Karpas-422 (cell line): ENCODE measurements around the gene KCNAB3. TPM values are rescaled to one million over a fixed set of nuclear protein-coding genes. Genes with fewer than 3 reads are reported as not detected.

ENCODE experiments used
- DNase-seq: peaks from one replicate; pipeline ENCODE4 v3.0.0-alpha.2; 2015
- H2AFZ ChIP-seq: fragments of 200-600 bp; sonication (generic); 2 replicates; pipeline ENCODE4 v1.6.1; 2014; ENCODE audit warnings: antibody characterized with exemption, low read length, mixed read lengths
- H3K27ac ChIP-seq: fragments of 200-600 bp; sonication (generic); 2 replicates; pipeline ENCODE4 v1.5.1; 2014; ENCODE audit warnings: mild to moderate bottlenecking, low read length, moderate library complexity
- H3K27me3 ChIP-seq: fragments of 200-600 bp; sonication (generic); 2 replicates; pipeline ENCODE4 v1.6.1; 2014; ENCODE audit warnings: low read length, mixed read lengths
- H3K36me3 ChIP-seq: fragments of 200-600 bp; sonication (generic); 2 replicates; pipeline ENCODE4 v1.6.1; 2014; ENCODE audit warnings: low read length, mixed read lengths; ENCODE audit not compliant: insufficient read depth
- H3K4me1 ChIP-seq: fragments of 200-600 bp; sonication (generic); 2 replicates; pipeline ENCODE4 v1.6.1; 2014; ENCODE audit warnings: mild to moderate bottlenecking, low read length, mixed read lengths
- H3K4me2 ChIP-seq: fragments of 200-600 bp; sonication (generic); 2 replicates; pipeline ENCODE4 v1.6.1; 2014; ENCODE audit warnings: low read length, low read depth, mild to moderate bottlenecking; ENCODE audit not compliant: poor library complexity, severe bottlenecking
- H3K4me3 ChIP-seq: fragments of 200-600 bp; sonication (generic); 2 replicates; pipeline ENCODE4 v1.5.1; 2014; ENCODE audit warnings: mild to moderate bottlenecking, antibody characterized with exemption, low read length, mixed read lengths
- H3K79me2 ChIP-seq: fragments of 200-600 bp; sonication (generic); 2 replicates; pipeline ENCODE4 v1.6.1; 2014; ENCODE audit warnings: mild to moderate bottlenecking, low read length, mixed read lengths
- H3K9ac ChIP-seq: fragments of 200-600 bp; sonication (generic); 2 replicates; pipeline ENCODE4 v1.6.0; 2014; ENCODE audit warnings: low read length
- H3K9me2 ChIP-seq: fragments of 200-600 bp; sonication (generic), shearing (Covaris generic); replicated peaks from 2 replicates; pipeline ENCODE4 v1.6.0; 2014; ENCODE audit warnings: mild to moderate bottlenecking, low read length, moderate library complexity; ENCODE audit not compliant: insufficient read depth
- H3K9me3 ChIP-seq: fragments of 300-700, 200-600 bp; sonication (generic); 2 replicates; pipeline ENCODE4 v1.6.1; 2014; ENCODE audit warnings: low read length, mixed read lengths
- H4K20me1 ChIP-seq: fragments of 200-600 bp; sonication (generic); 2 replicates; pipeline ENCODE4 v1.6.1; 2014; ENCODE audit warnings: mild to moderate bottlenecking, antibody characterized with exemption, low read length, low read depth; ENCODE audit not compliant: insufficient read depth
- total RNA-seq: library from RNA; depleted of rRNA; stranded (reverse); fragments of >200 nt; shearing (Covaris generic); gene quantifications from 2 replicates; pipeline ENCODE4 v1.2.3, GENCODE V29; 2014; ENCODE audit warnings: low replicate concordance

The KCNAB3 gene
- total RNA-seq, 1 experiment from 2014 or later: 10.0 TPM

GRCh38 chr17:7883781-7884386 lies 45.8 kb downstream of the KCNAB3 start:
- Histone ChIP-seq H3K4me2 (peak overlapping the region; percentile 88), H3K27me3 (no peaks in the 10 kb centered on the region), H2AFZ (0 out of 2 replicates have a peak overlapping the region, but pooled peaks have one; percentile 31), H3K4me3 (peak overlapping the region; percentile 61), H3K27ac (peak overlapping the region; percentile 99), H3K9me3 (no peaks in the 10 kb centered on the region), H3K79me2 (peaks cover 44% of the 10 kb centered on the region), H3K9me2 (no peaks in the 10 kb centered on the region), H3K4me1 (peaks cover 76% of the 10 kb centered on the region), H3K9ac (peak overlapping the region; percentile 84), H3K36me3 (peaks cover 7% of the 10 kb centered on the region; the same call in 1 of the 2 replicates), H4K20me1 (peaks cover 23% of the 10 kb centered on the region; the same call in 1 of the 2 replicates)
- peak; percentile 91 for DNase-seq

GRCh38 chr17:7882629-7883028 lies 47.0 kb downstream of the KCNAB3 start:
- Histone ChIP-seq H3K9me3 (no peaks in the 10 kb centered on the region), H3K4me3 (peak overlapping the region; percentile 61), H4K20me1 (peaks cover 11% of the 10 kb centered on the region; the same call in 1 of the 2 replicates), H3K9me2 (no peaks in the 10 kb centered on the region), H3K36me3 (peaks cover 3% of the 10 kb centered on the region; the same call in 1 of the 2 replicates), H3K79me2 (peaks cover 32% of the 10 kb centered on the region), H3K27me3 (no peaks in the 10 kb centered on the region), H3K4me2 (peak overlapping the region; percentile 88), H2AFZ (no peak overlapping the region), H3K27ac (peak overlapping the region; percentile 99), H3K4me1 (peaks cover 67% of the 10 kb centered on the region), H3K9ac (peak overlapping the region; percentile 84)
- peak; percentile 59 for DNase-seq

GRCh38 chr17:7882068-7882467 lies 47.6 kb downstream of the KCNAB3 start:
- H3K4me2 ChIP-seq: peak overlapping the region; percentile 88

GRCh38 chr17:7881276-7882054 lies 48.2 kb downstream of the KCNAB3 start:
- Histone ChIP-seq H3K27me3 (no peaks in the 10 kb centered on the region), H3K36me3 (peaks cover 6% of the 10 kb centered on the region; the same call in 1 of the 2 replicates), H3K79me2 (peaks cover 23% of the 10 kb centered on the region), H3K27ac (peak overlapping the region; percentile 99), H3K9me3 (no peaks in the 10 kb centered on the region), H2AFZ (no peak overlapping the region), H3K4me1 (peaks cover 65% of the 10 kb centered on the region), H3K9ac (peak overlapping the region; percentile 84), H3K4me3 (peak overlapping the region; percentile 61), H3K9me2 (no peaks in the 10 kb centered on the region), H3K4me2 (peak overlapping the region; percentile 88), H4K20me1 (peaks cover 4% of the 10 kb centered on the region; the same call in 1 of the 2 replicates)
- no peak for DNase-seq

More at GRCh38 chr17:7882068-7882467, 47.6 kb downstream of the KCNAB3 start:
- Histone ChIP-seq H3K27me3 (no peaks in the 10 kb centered on the region), H2AFZ (no peak overlapping the region), H3K36me3 (peaks cover 6% of the 10 kb centered on the region; the same call in 1 of the 2 replicates), H3K4me1 (peaks cover 65% of the 10 kb centered on the region), H3K9ac (peak overlapping the region; percentile 84), H3K27ac (peak overlapping the region; percentile 99), H4K20me1 (peaks cover 10% of the 10 kb centered on the region; the same call in 1 of the 2 replicates), H3K4me3 (peak overlapping the region; percentile 61), H3K79me2 (peaks cover 29% of the 10 kb centered on the region), H3K9me2 (no peaks in the 10 kb centered on the region), H3K9me3 (no peaks in the 10 kb centered on the region)
- DNase-seq: peak; percentile 93

- peak overlapping the region; percentile 61 for H3K4me3 ChIP-seq
- H3K27me3 ChIP-seq: no peaks in the 10 kb centered on the region
- H3K79me2 ChIP-seq: peaks cover 11% of the 10 kb centered on the region
Measured at GRCh38 chr17:7880076-7880868, 49.4 kb downstream of the KCNAB3 start.

GRCh38 chr17:7878234-7878633 lies 51.4 kb downstream of the KCNAB3 start:
- Histone ChIP-seq H3K36me3 (peaks cover 11% of the 10 kb centered on the region; the same call in 1 of the 2 replicates), H2AFZ (no peak overlapping the region), H3K4me2 (no peak overlapping the region), H3K79me2 (peaks cover 10% of the 10 kb centered on the region), H3K9ac (no peak overlapping the region), H3K27me3 (no peaks in the 10 kb centered on the region), H3K27ac (no peak overlapping the region), H3K4me3 (no peak overlapping the region), H3K9me2 (no peaks in the 10 kb centered on the region), H3K9me3 (no peaks in the 10 kb centered on the region), H4K20me1 (no peaks in the 10 kb centered on the region), H3K4me1 (peaks cover 55% of the 10 kb centered on the region)
- no peak for DNase-seq

More at GRCh38 chr17:7880076-7880868, 49.4 kb downstream of the KCNAB3 start:
- Histone ChIP-seq H3K9me2 (no peaks in the 10 kb centered on the region), H4K20me1 (no peaks in the 10 kb centered on the region), H3K36me3 (peaks cover 11% of the 10 kb centered on the region; the same call in 1 of the 2 replicates), H2AFZ (no peak overlapping the region), H3K4me2 (peak overlapping the region; percentile 88), H3K27ac (peak overlapping the region; percentile 99), H3K9ac (peak overlapping the region; percentile 84), H3K4me1 (peaks cover 64% of the 10 kb centered on the region), H3K9me3 (no peaks in the 10 kb centered on the region)
- DNase-seq: no peak

- Histone ChIP-seq H3K4me3 (no peak overlapping the region), H3K9me3 (no peaks in the 10 kb centered on the region), H3K27me3 (no peaks in the 10 kb centered on the region), H3K79me2 (peaks cover 3% of the 10 kb centered on the region; the same call in 1 of the 2 replicates), H2AFZ (no peak overlapping the region), H3K4me2 (peak overlapping the region; percentile 9), H3K27ac (peak overlapping the region; percentile 42), H3K9me2 (no peaks in the 10 kb centered on the region), H4K20me1 (no peaks in the 10 kb centered on the region), H3K9ac (no peak overlapping the region), H3K36me3 (peaks cover 11% of the 10 kb centered on the region; the same call in 1 of the 2 replicates), H3K4me1 (peaks cover 32% of the 10 kb centered on the region)
- DNase-seq: no peak
Measured at GRCh38 chr17:7875804-7876370, 53.8 kb downstream of the KCNAB3 start.
